GM19328 (cell line): ENCODE results near the gene NSUN2.
A peak's percentile ranks its signal among the peaks of the same experiment; 100 is the strongest.
"Not testable (repeated sequence)": the region's sequence is repeated elsewhere in the genome, so short reads cannot be mapped to it uniquely, and the experiment has no call there.

Source experiments
- ATAC-seq: cut with Tn5 transposase; IDR thresholded peaks from one replicate; pipeline ENCODE4 v1.9.1; 2021; ENCODE audit warnings: mild to moderate bottlenecking, moderate library complexity; ENCODE audit not compliant: unreplicated experiment

The NSUN2 gene

GRCh38 chr5:6645571-6646362 lies 12.9 kb upstream of the NSUN2 start:
- ATAC-seq = not testable (repeated sequence)

GRCh38 chr5:6644794-6645241 lies 12.0 kb upstream of the NSUN2 start:
- ATAC-seq = no peak

GRCh38 chr5:6642655-6643054 lies 9.8 kb upstream of the NSUN2 start:
- no peak for ATAC-seq

- no peak for ATAC-seq
Measured at GRCh38 chr5:6638236-6638635, 5.4 kb upstream of the NSUN2 start.

- no peak for ATAC-seq
Measured at GRCh38 chr5:6637590-6637989, 4.7 kb upstream of the NSUN2 start.

GRCh38 chr5:6637022-6637421 lies 4.2 kb upstream of the NSUN2 start:
- no peak for ATAC-seq

- no peak for ATAC-seq
Measured at GRCh38 chr5:6636293-6636692, 3.4 kb upstream of the NSUN2 start.

- ATAC-seq = no peak
Measured at GRCh38 chr5:6634788-6635430, 2.1 kb upstream of the NSUN2 start.

GRCh38 chr5:6634306-6634705 lies 1.5 kb upstream of the NSUN2 start:
- ATAC-seq = no peak

- peak; percentile 49 for ATAC-seq
Measured at GRCh38 chr5:6633469-6634245, 813 bp upstream of the NSUN2 start.

GRCh38 chr5:6632324-6632887 lies 438 bp downstream of the NSUN2 start:
- peak; percentile 22 for ATAC-seq

- no peak for ATAC-seq
Measured at GRCh38 chr5:6631441-6631840, 1.4 kb downstream of the NSUN2 start.

- ATAC-seq = no peak
Measured at GRCh38 chr5:6626508-6626907, 6.3 kb downstream of the NSUN2 start.

GRCh38 chr5:6623941-6624340 lies 8.9 kb downstream of the NSUN2 start:
- no peak for ATAC-seq

GRCh38 chr5:6623228-6623627 lies 9.6 kb downstream of the NSUN2 start:
- no peak for ATAC-seq

- ATAC-seq = no peak
Measured at GRCh38 chr5:6616632-6617031, 16.2 kb downstream of the NSUN2 start.

- ATAC-seq = no peak
Measured at GRCh38 chr5:6615034-6615815, 17.6 kb downstream of the NSUN2 start.

GRCh38 chr5:6611334-6612256 lies 21.2 kb downstream of the NSUN2 start:
- no peak for ATAC-seq

- ATAC-seq = no peak
Measured at GRCh38 chr5:6608016-6608415, 24.8 kb downstream of the NSUN2 start.

- ATAC-seq = no peak
Measured at GRCh38 chr5:6607559-6607936, 25.3 kb downstream of the NSUN2 start.
